ENCODE data around the gene IDUA. TPM values are rescaled to one million over a fixed set of nuclear protein-coding genes. Genes with fewer than 3 reads are reported as not detected.

The IDUA gene
- polyA plus RNA-seq, 1 donor (not counting 4 experiments of a cell fraction or from before 2014, with no cell fraction given), result 1.2 TPM

DNA sequence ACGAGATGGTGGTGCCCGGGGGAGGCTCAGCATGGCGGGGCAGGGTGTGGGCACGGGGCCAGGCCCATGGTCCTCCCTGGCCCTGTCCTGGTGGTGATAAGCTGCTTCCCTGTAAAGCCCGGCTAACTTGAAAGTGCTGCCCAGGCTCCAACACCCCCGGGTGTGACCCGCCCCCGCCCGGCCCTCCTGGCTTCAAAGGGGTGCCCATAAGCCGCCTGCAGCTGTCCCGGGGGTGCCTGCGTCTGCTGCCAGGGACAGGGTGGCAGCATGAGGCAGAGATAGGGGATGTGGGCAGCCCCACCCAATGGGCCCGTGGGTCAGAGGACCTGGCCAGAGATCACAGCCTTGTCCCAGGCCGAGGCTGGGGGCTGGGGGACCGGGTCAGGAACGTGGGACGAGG is 42.7 kb downstream of the IDUA start:
- Histone ChIP-seq H4K20me1 (ENCODE audit: control insufficient read depth, extremely low read depth, insufficient read depth, low read length) (peaks cover 3% of the 10 kb centered on the region), H3K9ac (ENCODE audit: control insufficient read depth, extremely low read depth, insufficient read depth, low read length) (no peak overlapping the region), H3K27ac (ENCODE audit: control insufficient read depth, insufficient read depth, low read length) (no peak overlapping the region), H3K9me3 (ENCODE audit: control insufficient read depth, low read depth, low read length) (no peaks in the 10 kb centered on the region), H3K4me3 (ENCODE audit: control insufficient read depth in 2 of 3, extremely low read depth in 1 of 3, insufficient read depth in 2 of 3, low read depth in 1 of 3, low read length in 3 of 3) (no peak overlapping the region), H3K27me3 (ENCODE audit: control insufficient read depth, extremely low read depth, insufficient read depth, low read length) (peaks cover 43% of the 10 kb centered on the region), H3K79me2 (ENCODE audit: control insufficient read depth, insufficient read depth, low read length) (no peaks in the 10 kb centered on the region), H3K9me1 (ENCODE audit: control insufficient read depth, extremely low read depth, insufficient read depth, low read length) (no peaks in the 10 kb centered on the region), H3K36me3 (ENCODE audit: control insufficient read depth in 2 of 2, extremely low read depth in 1 of 2, insufficient read depth in 2 of 2, low read length in 2 of 2) (peaks cover 0 to 4% of the 10 kb centered on the region in 2 experiments), H3K4me2 (ENCODE audit: control insufficient read depth, extremely low read depth, insufficient read depth, low read depth, low read length) (no peak overlapping the region), H2AFZ (ENCODE audit: control insufficient read depth, low read length) (no peak overlapping the region), H3K4me1 (ENCODE audit: control insufficient read depth, extremely low read depth, insufficient read depth, low read length) (peaks cover 3% of the 10 kb centered on the region)
- dilution Hi-C loops (cut with MboI; ENCODE audit: extremely low pct_ligation_motif_present, low sequenced_read_pairs), result no loop called here
- FAIRE-seq (no peak), DNase-seq (ENCODE audit: low read depth, low spot score) (no peak)
- no peak for TF ChIP-seq EZH2 (IDR thresholded peaks at IDR 0.05; ENCODE audit: low read length)
- TF ChIP-seq, protein P1, sequence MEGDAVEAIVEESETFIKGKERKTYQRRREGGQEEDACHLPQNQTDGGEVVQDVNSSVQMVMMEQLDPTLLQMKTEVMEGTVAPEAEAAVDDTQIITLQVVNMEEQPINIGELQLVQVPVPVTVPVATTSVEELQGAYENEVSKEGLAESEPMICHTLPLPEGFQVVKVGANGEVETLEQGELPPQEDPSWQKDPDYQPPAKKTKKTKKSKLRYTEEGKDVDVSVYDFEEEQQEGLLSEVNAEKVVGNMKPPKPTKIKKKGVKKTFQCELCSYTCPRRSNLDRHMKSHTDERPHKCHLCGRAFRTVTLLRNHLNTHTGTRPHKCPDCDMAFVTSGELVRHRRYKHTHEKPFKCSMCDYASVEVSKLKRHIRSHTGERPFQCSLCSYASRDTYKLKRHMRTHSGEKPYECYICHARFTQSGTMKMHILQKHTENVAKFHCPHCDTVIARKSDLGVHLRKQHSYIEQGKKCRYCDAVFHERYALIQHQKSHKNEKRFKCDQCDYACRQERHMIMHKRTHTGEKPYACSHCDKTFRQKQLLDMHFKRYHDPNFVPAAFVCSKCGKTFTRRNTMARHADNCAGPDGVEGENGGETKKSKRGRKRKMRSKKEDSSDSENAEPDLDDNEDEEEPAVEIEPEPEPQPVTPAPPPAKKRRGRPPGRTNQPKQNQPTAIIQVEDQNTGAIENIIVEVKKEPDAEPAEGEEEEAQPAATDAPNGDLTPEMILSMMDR (optimal IDR thresholded peaks at IDR 0.05 in 1 of 3, IDR thresholded peaks at IDR 0.05 in 1 of 3, conservative IDR thresholded peaks at IDR 0.05 in 1 of 3; ENCODE audit: extremely low read depth in 1 of 3, insufficient read depth in 2 of 3, low read length in 3 of 3), result no peak

DNA sequence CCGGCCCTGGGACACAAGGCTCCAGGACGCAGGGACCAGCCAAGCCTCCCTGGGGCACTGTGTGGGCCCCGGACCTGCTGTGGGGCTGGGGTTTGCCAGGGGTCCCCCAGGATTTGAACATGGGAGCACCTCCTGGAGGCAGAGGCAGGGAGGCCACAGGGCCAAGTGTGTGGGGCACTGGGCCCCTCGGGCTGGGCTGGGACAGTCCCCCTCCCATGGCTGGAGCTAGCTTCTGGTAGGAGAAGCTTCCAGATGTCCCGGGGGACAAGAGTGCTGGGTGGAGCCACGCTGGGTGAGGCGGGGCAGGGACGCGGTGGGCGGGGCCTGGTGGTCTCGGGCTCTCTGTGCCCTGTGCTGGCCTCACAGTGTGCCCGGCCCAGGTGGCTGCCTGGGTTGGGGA is 43.2 kb downstream of the IDUA start:
- H3K4me3 ChIP-seq (ENCODE audit: control insufficient read depth in 2 of 3, extremely low read depth in 1 of 3, insufficient read depth in 2 of 3, low read depth in 1 of 3, low read length in 3 of 3), result no peak overlapping the region
- H3K79me2 ChIP-seq (ENCODE audit: control insufficient read depth, insufficient read depth, low read length), result no peaks in the 10 kb centered on the region
- H3K9me1 ChIP-seq (ENCODE audit: control insufficient read depth, extremely low read depth, insufficient read depth, low read length), result no peaks in the 10 kb centered on the region
- H2AFZ ChIP-seq (ENCODE audit: control insufficient read depth, low read length), result no peak overlapping the region
- TF ChIP-seq EZH2 (IDR thresholded peaks at IDR 0.05; ENCODE audit: low read length), result no peak
- TF ChIP-seq, protein P1 (optimal IDR thresholded peaks at IDR 0.05 in 1 of 3, IDR thresholded peaks at IDR 0.05 in 1 of 3, conservative IDR thresholded peaks at IDR 0.05 in 1 of 3; ENCODE audit: extremely low read depth in 1 of 3, insufficient read depth in 2 of 3, low read length in 3 of 3), result no peak
- no peak overlapping the region for H3K27ac ChIP-seq (ENCODE audit: control insufficient read depth, insufficient read depth, low read length)
- H3K9ac ChIP-seq (ENCODE audit: control insufficient read depth, extremely low read depth, insufficient read depth, low read length), result no peak overlapping the region
- no peaks in the 10 kb centered on the region for H3K9me3 ChIP-seq (ENCODE audit: control insufficient read depth, low read depth, low read length)
- H3K4me1 ChIP-seq (ENCODE audit: control insufficient read depth, extremely low read depth, insufficient read depth, low read length), result peaks cover 3% of the 10 kb centered on the region
- FAIRE-seq, result no peak
- H3K36me3 ChIP-seq (ENCODE audit: control insufficient read depth in 2 of 2, extremely low read depth in 1 of 2, insufficient read depth in 2 of 2, low read length in 2 of 2), result peaks cover 0 to 4% of the 10 kb centered on the region in 2 experiments
- dilution Hi-C loops (cut with MboI; ENCODE audit: extremely low pct_ligation_motif_present, low sequenced_read_pairs), result no loop called here
- H3K4me2 ChIP-seq (ENCODE audit: control insufficient read depth, extremely low read depth, insufficient read depth, low read depth, low read length), result no peak overlapping the region
- H3K27me3 ChIP-seq (ENCODE audit: control insufficient read depth, extremely low read depth, insufficient read depth, low read length), result peaks cover 45% of the 10 kb centered on the region
- peaks cover 3% of the 10 kb centered on the region for H4K20me1 ChIP-seq (ENCODE audit: control insufficient read depth, extremely low read depth, insufficient read depth, low read length)
- no peak for DNase-seq (ENCODE audit: low read depth, low spot score)
